ENCODE results near the gene TMC6. TPM values are rescaled to one million over a fixed set of nuclear protein-coding genes. Genes with fewer than 3 reads are reported as not detected.

Gene TMC6
- polyA plus RNA-seq, 1 of the 3 experiments (the other 2 are of a cell fraction), result 5.5 TPM

DNA sequence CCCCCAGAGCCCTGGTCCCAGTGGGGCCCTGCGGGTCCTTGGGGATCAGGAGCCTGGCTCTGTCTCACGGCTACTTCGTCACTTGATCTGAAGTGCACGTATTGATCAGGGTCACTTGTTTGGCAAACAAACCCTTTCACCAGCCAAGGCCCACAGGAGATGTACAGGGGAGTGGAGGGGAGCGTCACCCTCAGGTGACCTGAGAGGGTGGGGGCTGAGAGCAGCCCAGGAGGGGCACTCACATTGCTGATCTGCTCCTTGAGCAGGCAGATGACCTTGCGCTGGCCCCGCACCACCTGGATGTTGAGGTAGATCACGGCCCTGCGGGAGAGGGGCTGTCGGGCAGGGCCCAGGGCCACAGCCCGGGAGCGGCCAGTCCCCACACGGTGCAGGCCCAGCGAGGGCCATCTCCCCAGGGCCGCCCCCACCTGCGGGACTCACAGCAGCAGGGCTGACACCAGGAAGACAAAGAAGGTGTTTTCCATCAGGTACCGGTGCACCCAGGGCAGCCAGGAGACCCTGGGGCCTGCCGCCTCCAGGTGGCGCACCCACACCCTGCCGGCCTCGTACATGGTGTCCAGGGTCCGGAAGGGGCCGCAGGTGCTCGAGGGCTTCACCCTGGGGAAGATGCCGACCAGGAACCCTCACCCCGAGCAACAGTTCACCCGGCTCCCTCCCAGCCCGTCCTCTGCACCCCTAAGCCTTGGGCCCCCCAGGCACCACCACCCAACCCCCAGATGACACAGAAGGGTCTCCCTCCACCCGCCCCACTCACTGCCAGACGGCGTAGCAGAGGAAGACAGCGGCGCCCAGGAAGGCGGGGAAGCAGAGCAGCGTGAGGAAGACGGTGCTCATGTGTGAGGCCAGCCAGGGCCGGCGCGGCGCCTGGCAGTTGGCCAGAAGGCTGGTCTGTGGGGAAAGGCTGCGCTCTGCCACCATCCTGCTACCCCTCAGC, 11.3 kb downstream of the TMC6 start:
- peak; percentile 92 for DNase-seq
- no peak overlapping the region for H3K9ac ChIP-seq
- WGBS (ENCODE audit: low lambda C conversion rate), result 57% methylated on average over 30 of the region's 41 CpGs
- no peaks in the 10 kb centered on the region for H3K36me3 ChIP-seq (replicated peaks in 1 of 2; ENCODE audit: control insufficient read depth in 1 of 2, insufficient read depth in 2 of 2, low read length in 1 of 2)
- peaks cover 0 to 18% of the 10 kb centered on the region in 2 experiments; a peak in 1 of 4 replicates for H3K4me1 ChIP-seq (ENCODE audit: control insufficient read depth in 1 of 2, insufficient read depth in 2 of 2, low read depth in 1 of 2, low read length in 1 of 2)
- H3K9me2 ChIP-seq, result no peaks in the 10 kb centered on the region
- no peaks in the 10 kb centered on the region for H3K9me3 ChIP-seq
- 0 out of 2 replicates have a peak, but pooled peaks cover 6% of the 10 kb centered on the region for H3K27me3 ChIP-seq (ENCODE audit: insufficient read depth)
- H2AFZ ChIP-seq (ENCODE audit: low read depth), result peak overlapping the region; percentile 36; the same call in 1 of the 2 replicates
- H3K4me3 ChIP-seq (ENCODE audit: low read depth in 2 of 2, low read length in 1 of 2), result no peak overlapping the region
- no peaks in the 10 kb centered on the region for H4K20me1 ChIP-seq (ENCODE audit: insufficient read depth)
- peak overlapping the region; percentile 45; the same call in 1 of the 2 replicates for H3K4me2 ChIP-seq
- peak overlapping the region in 1 of 2 experiments; percentile 8; a peak in 2 of 4 replicates for H3K27ac ChIP-seq (ENCODE audit: low read depth in 2 of 2, low read length in 1 of 2)
- H3F3A ChIP-seq (replicated peaks; ENCODE audit: insufficient read depth), result no peaks in the 10 kb centered on the region
- ChIA-PET POLR2A (interaction anchor here (1.0 kb wide), 1 partner anchor 133 kb away, joined by 3 read pairs; no protein-coding TSS in a partner anchor), CTCF (interaction anchor here (0.6 to 10.9 kb wide), 15 partner anchors 19 to 488 kb away, joined by 3 to 131 read pairs (median 4); partner anchors contain the start of gene C17orf99)
- no peaks in the 10 kb centered on the region for H3K79me2 ChIP-seq (ENCODE audit: insufficient read depth)
- TF ChIP-seq RFX5 (IDR thresholded peaks at IDR 0.05; ENCODE audit: low read length) (no peak), PBX3 (IDR thresholded peaks at IDR 0.05) (no peak), ZBTB33 (IDR thresholded peaks at IDR 0.05; ENCODE audit: borderline replicate concordance, low read depth) (no peak), TCF12 (IDR thresholded peaks at IDR 0.05) (no peak), TAF1 (IDR thresholded peaks at IDR 0.05; ENCODE audit: borderline replicate concordance, low read depth, low read length) (no peak), RCOR1 (IDR thresholded peaks at IDR 0.05; ENCODE audit: low read length) (no peak), GABPA (IDR thresholded peaks at IDR 0.05; ENCODE audit: low read depth) (no peak), MAX (IDR thresholded peaks at IDR 0.05; ENCODE audit: low read depth) (no peak), CHD2 (IDR thresholded peaks at IDR 0.05; ENCODE audit: low read length, partially characterized antibody) (peak; percentile 27), SIN3A (IDR thresholded peaks at IDR 0.05; ENCODE audit: borderline replicate concordance, low read depth, low read length) (no peak), SMC3 (IDR thresholded peaks at IDR 0.05; ENCODE audit: low read depth, low read length) (peak; percentile 66), JUND (IDR thresholded peaks at IDR 0.05) (no peak), NFIC (IDR thresholded peaks at IDR 0.05; ENCODE audit: borderline replicate concordance) (peak; percentile 38; the same call in 1 of the 2 replicates), MEF2A (IDR thresholded peaks at IDR 0.05; ENCODE audit: borderline replicate concordance, low read depth) (no peak), YY1 (IDR thresholded peaks at IDR 0.05; ENCODE audit: low read depth) (no peak), REST (IDR thresholded peaks at IDR 0.05; ENCODE audit: low read depth, low read length) (no peak), NRF1 (IDR thresholded peaks at IDR 0.05; ENCODE audit: low read depth, low read length) (no peak), IRF3 (IDR thresholded peaks at IDR 0.05; ENCODE audit: low read depth, low read length) (no peak), POLR2AphosphoS5 (IDR thresholded peaks at IDR 0.05; ENCODE audit: low read depth, low read length) (no peak)
- TF ChIP-seq, protein P1, sequence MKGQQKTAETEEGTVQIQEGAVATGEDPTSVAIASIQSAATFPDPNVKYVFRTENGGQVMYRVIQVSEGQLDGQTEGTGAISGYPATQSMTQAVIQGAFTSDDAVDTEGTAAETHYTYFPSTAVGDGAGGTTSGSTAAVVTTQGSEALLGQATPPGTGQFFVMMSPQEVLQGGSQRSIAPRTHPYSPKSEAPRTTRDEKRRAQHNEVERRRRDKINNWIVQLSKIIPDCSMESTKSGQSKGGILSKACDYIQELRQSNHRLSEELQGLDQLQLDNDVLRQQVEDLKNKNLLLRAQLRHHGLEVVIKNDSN (IDR thresholded peaks at IDR 0.05; ENCODE audit: borderline replicate concordance, low read depth), result no peak
- TF ChIP-seq, protein P2, sequence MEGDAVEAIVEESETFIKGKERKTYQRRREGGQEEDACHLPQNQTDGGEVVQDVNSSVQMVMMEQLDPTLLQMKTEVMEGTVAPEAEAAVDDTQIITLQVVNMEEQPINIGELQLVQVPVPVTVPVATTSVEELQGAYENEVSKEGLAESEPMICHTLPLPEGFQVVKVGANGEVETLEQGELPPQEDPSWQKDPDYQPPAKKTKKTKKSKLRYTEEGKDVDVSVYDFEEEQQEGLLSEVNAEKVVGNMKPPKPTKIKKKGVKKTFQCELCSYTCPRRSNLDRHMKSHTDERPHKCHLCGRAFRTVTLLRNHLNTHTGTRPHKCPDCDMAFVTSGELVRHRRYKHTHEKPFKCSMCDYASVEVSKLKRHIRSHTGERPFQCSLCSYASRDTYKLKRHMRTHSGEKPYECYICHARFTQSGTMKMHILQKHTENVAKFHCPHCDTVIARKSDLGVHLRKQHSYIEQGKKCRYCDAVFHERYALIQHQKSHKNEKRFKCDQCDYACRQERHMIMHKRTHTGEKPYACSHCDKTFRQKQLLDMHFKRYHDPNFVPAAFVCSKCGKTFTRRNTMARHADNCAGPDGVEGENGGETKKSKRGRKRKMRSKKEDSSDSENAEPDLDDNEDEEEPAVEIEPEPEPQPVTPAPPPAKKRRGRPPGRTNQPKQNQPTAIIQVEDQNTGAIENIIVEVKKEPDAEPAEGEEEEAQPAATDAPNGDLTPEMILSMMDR (IDR thresholded peaks at IDR 0.05), result peak; percentile 55

Measured in SK-N-SH (cell line).